MCF 10A (cell line): Measurements from ENCODE around the gene FUBP3. TPM values are rescaled to one million over a fixed set of nuclear protein-coding genes. Genes with fewer than 3 reads are reported as not detected.

Source experiments
- BruUV-seq: library from RNA; stranded (reverse); fragments of 400-500 nt; replicated peaks from 2 replicates; lab custom pipeline; 2021; lab: Mats Ljungman, UMichigan
- CTCF ChIA-PET: fragments of 300-600 bp; sonication (Branson Sonifier 250); formaldehyde crosslinking; extraction: SDS; loops from one replicate; lab custom pipeline; 2021; ENCODE audit warnings: antibody characterized with exemption, inconsistent platforms; lab: Yijun Ruan, JAX
- POLR2A ChIA-PET: fragments of 300-600, 350-650 bp; sonication (Branson Sonifier 250); formaldehyde crosslinking; extraction: SDS; loops from one replicate; lab custom pipeline; 2020; ENCODE audit warnings: antibody characterized with exemption, inconsistent platforms; lab: Yijun Ruan, JAX
- DNase-seq: peaks from one replicate; pipeline ENCODE4 v3.0.0-alpha.2; 2018; ENCODE audit not compliant: unreplicated experiment
- H3K27ac Mint-ChIP-seq: one replicate; pipeline ENCODE4 v1.8.0; 2022; ENCODE audit warnings: mild to moderate bottlenecking, low read depth, mixed read lengths; ENCODE audit not compliant: unreplicated experiment
- H3K27me3 Mint-ChIP-seq: one replicate; pipeline ENCODE4 v1.8.0; 2022; ENCODE audit warnings: mixed read lengths; ENCODE audit not compliant: insufficient read depth, unreplicated experiment
- H3K36me3 Mint-ChIP-seq: one replicate; pipeline ENCODE4 v1.8.0; 2022; ENCODE audit warnings: mild to moderate bottlenecking, moderate library complexity, mixed read lengths; ENCODE audit not compliant: insufficient read depth, unreplicated experiment
- H3K4me1 Mint-ChIP-seq: one replicate; pipeline ENCODE4 v1.8.0; 2022; ENCODE audit warnings: mixed read lengths; ENCODE audit not compliant: insufficient read depth, unreplicated experiment
- H3K4me3 Mint-ChIP-seq: one replicate; pipeline ENCODE4 v1.8.0; 2022; ENCODE audit warnings: mild to moderate bottlenecking, moderate library complexity, mixed read lengths; ENCODE audit not compliant: unreplicated experiment
- H3K9me3 Mint-ChIP-seq: one replicate; pipeline ENCODE4 v1.8.0; 2022; ENCODE audit warnings: mixed read lengths; ENCODE audit not compliant: unreplicated experiment
- intact Hi-C: fragments of 100-400 bp; cut with micrococcal nuclease; formaldehyde crosslinking; loops from 2 replicates; pipeline ENCODE4 v1.14.1; 2022
- total RNA-seq: library from RNA; stranded (reverse); gene quantifications from 2 replicates; pipeline ENCODE4 v1.2.3, GENCODE V29; 2022
- TF ChIP-seq, protein P1 (sequence below): fragments of 200-600 bp; IDR thresholded peaks from one replicate; pipeline ENCODE4 v1.8.0; 2022; ENCODE audit warnings: antibody characterized with exemption, mild to moderate bottlenecking; ENCODE audit not compliant: unreplicated experiment

Gene FUBP3
- total RNA-seq, 1 experiment from 2014 or later: 58.0 TPM

DNA sequence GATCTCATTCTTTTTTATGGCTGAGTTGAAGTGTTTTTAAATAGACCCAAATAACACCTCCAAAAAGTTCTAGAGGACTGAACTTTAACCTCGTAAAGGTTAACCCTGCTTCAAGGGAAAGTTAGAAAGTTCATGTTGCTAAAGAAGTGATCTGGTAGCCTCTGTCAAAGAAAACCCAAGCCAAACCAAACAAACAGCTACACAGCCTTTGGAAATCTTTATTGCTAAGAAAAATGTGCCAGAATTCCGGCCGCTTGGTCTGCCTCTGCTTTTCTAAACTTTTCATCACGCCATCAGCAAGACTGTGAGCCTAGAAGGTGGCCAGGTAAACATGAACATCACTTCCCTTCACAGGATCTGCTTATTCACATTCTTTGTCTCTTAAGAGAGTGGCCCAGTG lies 17.9 kb downstream of the FUBP3 start:
- H3K4me3 Mint-ChIP-seq: no peak overlapping the region
- ChIA-PET POLR2A (no interaction called here), CTCF (interaction anchor here (0.6 kb wide), 1 partner anchor 48 kb away, joined by 3 read pairs; no protein-coding TSS in a partner anchor)
- H3K9me3 Mint-ChIP-seq: no peaks in the 10 kb centered on the region
- DNase-seq: no peak
- H3K36me3 Mint-ChIP-seq: peaks cover 48% of the 10 kb centered on the region
- BruUV-seq: no TSS peak
- no peaks in the 10 kb centered on the region for H3K4me1 Mint-ChIP-seq
- H3K27me3 Mint-ChIP-seq: no peaks in the 10 kb centered on the region
- no peak overlapping the region for H3K27ac Mint-ChIP-seq
- intact Hi-C loops: no loop called here
- TF ChIP-seq, protein P1, sequence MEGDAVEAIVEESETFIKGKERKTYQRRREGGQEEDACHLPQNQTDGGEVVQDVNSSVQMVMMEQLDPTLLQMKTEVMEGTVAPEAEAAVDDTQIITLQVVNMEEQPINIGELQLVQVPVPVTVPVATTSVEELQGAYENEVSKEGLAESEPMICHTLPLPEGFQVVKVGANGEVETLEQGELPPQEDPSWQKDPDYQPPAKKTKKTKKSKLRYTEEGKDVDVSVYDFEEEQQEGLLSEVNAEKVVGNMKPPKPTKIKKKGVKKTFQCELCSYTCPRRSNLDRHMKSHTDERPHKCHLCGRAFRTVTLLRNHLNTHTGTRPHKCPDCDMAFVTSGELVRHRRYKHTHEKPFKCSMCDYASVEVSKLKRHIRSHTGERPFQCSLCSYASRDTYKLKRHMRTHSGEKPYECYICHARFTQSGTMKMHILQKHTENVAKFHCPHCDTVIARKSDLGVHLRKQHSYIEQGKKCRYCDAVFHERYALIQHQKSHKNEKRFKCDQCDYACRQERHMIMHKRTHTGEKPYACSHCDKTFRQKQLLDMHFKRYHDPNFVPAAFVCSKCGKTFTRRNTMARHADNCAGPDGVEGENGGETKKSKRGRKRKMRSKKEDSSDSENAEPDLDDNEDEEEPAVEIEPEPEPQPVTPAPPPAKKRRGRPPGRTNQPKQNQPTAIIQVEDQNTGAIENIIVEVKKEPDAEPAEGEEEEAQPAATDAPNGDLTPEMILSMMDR: no peak

DNA sequence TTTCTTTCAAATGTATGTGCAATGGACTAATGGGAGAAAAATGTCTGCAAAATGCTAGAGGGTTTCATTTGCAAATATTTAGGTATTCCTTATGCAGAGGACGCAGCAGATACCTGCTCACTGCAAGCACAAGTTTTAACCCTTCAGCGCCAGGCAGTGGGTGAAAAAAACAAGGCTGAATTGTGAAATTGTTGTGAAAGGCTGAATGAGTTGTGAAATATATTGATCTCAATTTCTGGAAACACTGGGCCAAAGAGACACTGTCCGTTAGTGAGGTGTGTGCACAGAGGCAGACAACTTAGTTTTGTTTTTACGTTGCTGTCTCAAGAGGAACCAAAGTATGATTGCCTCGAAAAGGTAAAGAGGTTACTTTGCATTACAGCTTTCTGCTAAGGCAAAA lies 18.8 kb downstream of the FUBP3 start:
- Mint-ChIP-seq H3K36me3 (peaks cover 57% of the 10 kb centered on the region), H3K4me3 (no peak overlapping the region), H3K4me1 (no peaks in the 10 kb centered on the region), H3K27me3 (no peaks in the 10 kb centered on the region), H3K27ac (no peak overlapping the region), H3K9me3 (no peaks in the 10 kb centered on the region)
- POLR2A ChIA-PET: no interaction called here
- TF ChIP-seq, protein P1: no peak
- DNase-seq: no peak
- CTCF ChIA-PET: no interaction called here
- BruUV-seq: no TSS peak
- intact Hi-C loops: no loop called here

DNA sequence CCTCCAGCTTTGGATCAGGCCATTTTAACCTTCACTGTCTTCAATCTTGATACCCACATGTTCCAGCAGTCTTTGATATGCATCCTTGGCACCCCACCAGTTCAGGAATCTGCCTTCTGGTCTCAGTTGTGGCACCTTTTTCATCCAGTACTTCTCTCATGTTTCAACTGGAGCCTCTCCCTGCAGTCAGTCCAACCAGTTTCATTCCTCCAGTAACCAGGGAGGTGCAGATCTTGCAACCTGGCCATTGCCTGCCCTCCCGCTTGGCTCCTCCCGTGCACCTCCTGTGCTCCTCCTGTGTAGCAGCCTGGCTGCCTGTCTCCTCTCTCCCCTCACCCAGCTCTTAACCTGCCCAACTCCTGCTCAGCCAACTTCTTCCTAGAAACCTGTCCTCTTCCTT lies 20.2 kb downstream of the FUBP3 start:
- ChIA-PET CTCF (no interaction called here), POLR2A (no interaction called here)
- Mint-ChIP-seq H3K9me3 (no peaks in the 10 kb centered on the region), H3K4me3 (no peak overlapping the region), H3K27ac (peak overlapping the region; percentile 81), H3K36me3 (peaks cover 63% of the 10 kb centered on the region), H3K4me1 (no peaks in the 10 kb centered on the region), H3K27me3 (no peaks in the 10 kb centered on the region)
- BruUV-seq: no TSS peak
- no peak for DNase-seq
- TF ChIP-seq, protein P1: no peak
- intact Hi-C loops: no loop called here

DNA sequence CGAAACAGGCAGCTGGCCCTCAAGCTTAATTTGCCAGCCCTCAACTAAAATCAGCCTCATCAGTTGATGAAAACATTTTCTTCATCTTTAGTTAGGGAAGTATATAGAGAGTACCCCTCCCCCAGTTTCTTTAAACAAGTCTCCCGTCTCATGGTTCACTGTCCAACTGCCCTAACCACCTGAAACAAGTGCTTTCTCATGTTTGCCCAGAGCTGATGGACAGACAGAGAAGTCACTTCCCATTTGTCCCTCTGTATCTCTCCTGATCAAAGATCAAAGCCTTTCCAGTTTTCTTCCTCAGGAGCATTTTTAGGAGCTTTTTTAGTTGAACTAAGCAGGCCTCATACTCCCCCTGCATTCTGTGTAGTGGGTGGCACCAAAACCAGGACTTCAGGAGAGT lies 21.7 kb downstream of the FUBP3 start:
- H3K4me3 Mint-ChIP-seq: no peak overlapping the region
- no peaks in the 10 kb centered on the region for H3K9me3 Mint-ChIP-seq
- intact Hi-C loops: no loop called here
- TF ChIP-seq, protein P1: no peak
- H3K27me3 Mint-ChIP-seq: no peaks in the 10 kb centered on the region
- no peak for DNase-seq
- H3K36me3 Mint-ChIP-seq: peaks cover 48% of the 10 kb centered on the region
- ChIA-PET CTCF (no interaction called here), POLR2A (interaction anchor here (1.3 to 1.6 kb wide), 3 partner anchors 16 to 70 kb away, joined by 3 to 7 read pairs (median 3); partner anchors contain the start of gene FUBP3)
- peak overlapping the region; percentile 81 for H3K27ac Mint-ChIP-seq
- no peaks in the 10 kb centered on the region for H3K4me1 Mint-ChIP-seq
- no TSS peak for BruUV-seq
